ENCODE data around the gene KRT2. TPM values are rescaled to one million over a fixed set of nuclear protein-coding genes. Genes with fewer than 3 reads are reported as not detected.

KRT2 gene
- total and polyA plus RNA-seq, 2 of the 8 experiments (the other 6 are each of a cell fraction or from before 2014, with no cell fraction given), result not detected

- Histone ChIP-seq H3K23me2 (ENCODE audit: low read depth, low read length) (no peaks in the 10 kb centered on the region; the same call in 1 of the 2 replicates), H2AFZ (ENCODE audit: low read length) (no peak within 1 kb of the TSS), H3K23ac (ENCODE audit: insufficient read length) (no peak within 1 kb of the TSS), H2BK12ac (ENCODE audit: low read depth, low read length) (no peak within 1 kb of the TSS), H3K4me3 (ENCODE audit: extremely low read depth in 1 of 4, insufficient read depth in 2 of 4, low read depth in 3 of 4, low read length in 4 of 4) (no peak within 1 kb of the TSS), H4K91ac (replicated peaks; ENCODE audit: insufficient read length, low read length) (no peak within 1 kb of the TSS), H2BK120ac (replicated peaks; ENCODE audit: low read depth, low read length) (no peak within 1 kb of the TSS), H4K20me1 (replicated peaks in 1 of 2; ENCODE audit: control insufficient read depth in 1 of 2, insufficient read depth in 2 of 2, low read length in 2 of 2) (no peaks in the 10 kb centered on the region), H3K79me1 (ENCODE audit: low read depth, low read length) (no peaks in the 10 kb centered on the region), H3K27me3 (replicated peaks in 1 of 4; ENCODE audit: control insufficient read depth in 3 of 4, extremely low read depth in 1 of 4, insufficient read depth in 3 of 4, low read length in 3 of 4) (no peaks in the 10 kb centered on the region), H2BK5ac (ENCODE audit: low read depth, low read length) (no peak within 1 kb of the TSS), H3K79me2 (ENCODE audit: control insufficient read depth in 1 of 2, insufficient read depth in 2 of 2, low read length in 2 of 2) (no peaks in the 10 kb centered on the region), H3K4me2 (ENCODE audit: insufficient read depth in 1 of 2, low read depth in 2 of 2, low read length in 2 of 2) (no peak within 1 kb of the TSS), H4K5ac (ENCODE audit: insufficient read length, low read depth, low read length) (no peak within 1 kb of the TSS), H2AK5ac (ENCODE audit: low read depth, low read length) (no peak within 1 kb of the TSS), H3K9ac (replicated peaks in 1 of 4; ENCODE audit: extremely low read depth in 1 of 4, low read depth in 3 of 4, low read length in 3 of 4) (no peak within 1 kb of the TSS), H3K18ac (ENCODE audit: extremely low read depth, low read length) (no peak within 1 kb of the TSS), H3K4me1 (replicated peaks in 1 of 4; ENCODE audit: control insufficient read depth in 3 of 4, insufficient read depth in 4 of 4, low read length in 3 of 4) (no peaks in the 10 kb centered on the region), H4K8ac (ENCODE audit: extremely low read depth, insufficient read depth, low read length) (no peak within 1 kb of the TSS), H3K27ac (ENCODE audit: low read depth, low read length) (no peak within 1 kb of the TSS), H3K36me3 (ENCODE audit: control insufficient read depth in 2 of 4, insufficient read depth in 4 of 4, low read length in 3 of 4) (no peaks in the 10 kb centered on the region), H3K14ac (ENCODE audit: insufficient read length) (no peak within 1 kb of the TSS), H2BK15ac (ENCODE audit: low read length) (no peak within 1 kb of the TSS), H3K4ac (replicated peaks; ENCODE audit: insufficient read length, low read depth, low read length) (no peak within 1 kb of the TSS), H3K56ac (replicated peaks; ENCODE audit: insufficient read length, low read depth, low read length) (no peak within 1 kb of the TSS), H3K9me3 (ENCODE audit: insufficient read depth in 2 of 2, low read depth in 1 of 2, low read length in 1 of 2) (no peaks in the 10 kb centered on the region), H2BK20ac (ENCODE audit: low read length) (no peak within 1 kb of the TSS)
- FAIRE-seq, result no peak
- CTCF ChIA-PET (ENCODE audit: partially characterized antibody), result interaction anchor here (0.9 to 2.5 kb wide), 8 partner anchors 11 to 301 kb away, joined by 3 to 11 read pairs (median 4); no protein-coding TSS in a partner anchor
- POLR2A ChIA-PET (ENCODE audit: partially characterized antibody), result interaction anchor here (0.7 kb wide), 1 partner anchor 10 kb away, joined by 3 read pairs; no protein-coding TSS in a partner anchor
- TF ChIP-seq EP300 (IDR thresholded peaks at IDR 0.05; ENCODE audit: borderline replicate concordance in 1 of 2, low read depth in 2 of 2, low read length in 2 of 2), result no peak
- TF ChIP-seq ASH2L (IDR thresholded peaks at IDR 0.05; ENCODE audit: low read length), result no peak
- no peak for TF ChIP-seq TBP (IDR thresholded peaks at IDR 0.05; ENCODE audit: low read depth, low read length)
- WGBS, 2 experiments (ENCODE audit: extremely low coverage in 1 of 2, insufficient coverage in 1 of 2, insufficient read length in 1 of 2, insufficient replicate concordance in 2 of 2, low coverage in 1 of 2, low lambda C conversion rate in 2 of 2, missing lambda C conversion rate in 1 of 2), result 90% methylated on average over 3 of the region's 3 CpGs; no CpG with 5 or more reads in 1 of the 2 experiments
- DNase-seq (ENCODE audit: low read depth in 1 of 2, low spot score in 2 of 2), result no peak
Observed at GRCh38 chr12:52680363-52680762, 28.4 kb upstream of the KRT2 start, which contains the start of gene KRT1. KRT1 (minus strand) TSS chr12:52680407; CDS start chr12:52680348, 59 bp downstream.
